ENCODE measurements around the gene PBX4. TPM values are rescaled to one million over a fixed set of nuclear protein-coding genes. Genes with fewer than 3 reads are reported as not detected.
A peak's percentile ranks its signal among the peaks of the same experiment; 100 is the strongest.

The PBX4 gene
- total RNA-seq, 2 experiments from 2014 or later, result 34.4 to 38.4 TPM

DNA sequence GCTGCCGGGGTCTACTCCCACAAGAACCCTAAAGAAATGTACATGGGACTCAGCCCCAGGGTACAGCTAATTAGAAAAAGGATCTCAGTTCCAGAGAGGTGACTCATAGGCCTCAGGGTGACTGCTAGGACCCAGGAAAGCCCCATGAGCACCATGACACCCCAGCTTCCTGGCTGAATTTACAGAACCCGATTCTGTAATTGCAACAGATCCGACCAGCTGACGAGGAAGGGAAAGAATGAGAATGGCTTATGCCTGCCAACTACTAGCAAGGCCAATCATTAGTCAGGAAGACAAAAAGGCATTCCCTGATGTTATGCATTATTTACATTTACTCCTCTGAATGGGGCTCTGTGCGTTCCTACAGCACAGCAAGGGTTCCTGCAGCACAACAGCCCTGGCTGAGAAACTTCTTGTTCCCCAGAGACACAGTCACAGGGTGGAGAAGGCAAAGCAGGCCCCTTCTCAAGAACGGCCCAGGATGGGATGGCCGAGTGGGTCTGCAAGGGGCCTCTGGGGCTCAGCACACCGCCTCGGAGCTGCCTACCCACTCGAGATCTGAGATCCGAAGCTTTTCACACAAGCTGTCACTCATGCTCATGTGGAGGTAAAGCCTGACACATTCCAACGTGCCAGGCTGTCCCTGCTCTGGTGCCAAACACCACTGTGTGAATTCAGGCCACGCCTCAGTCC is 27.2 kb downstream of the PBX4 start:
- Mint-ChIP-seq H3K4me3 (peak overlapping the region; percentile 25), H3K9me3 (no peaks in the 10 kb centered on the region), H3K4me1 (peaks cover 71% of the 10 kb centered on the region), H3K27ac (peak overlapping the region; percentile 89), H3K36me3 (ENCODE audit: low read depth) (peaks cover 65% of the 10 kb centered on the region), H3K27me3 (no peaks in the 10 kb centered on the region)
- ChIA-PET POLR2A (interaction anchor here (0.6 kb wide), 1 partner anchor 13 kb away, joined by 4 read pairs; no protein-coding TSS in a partner anchor), CTCF (interaction anchor here (0.5 to 2.2 kb wide), 4 partner anchors 11 to 77 kb away, joined by 3 to 6 read pairs (median 3); partner anchors contain the start of gene ZNF101)
- DNase-seq, result peak; percentile 55

DNA sequence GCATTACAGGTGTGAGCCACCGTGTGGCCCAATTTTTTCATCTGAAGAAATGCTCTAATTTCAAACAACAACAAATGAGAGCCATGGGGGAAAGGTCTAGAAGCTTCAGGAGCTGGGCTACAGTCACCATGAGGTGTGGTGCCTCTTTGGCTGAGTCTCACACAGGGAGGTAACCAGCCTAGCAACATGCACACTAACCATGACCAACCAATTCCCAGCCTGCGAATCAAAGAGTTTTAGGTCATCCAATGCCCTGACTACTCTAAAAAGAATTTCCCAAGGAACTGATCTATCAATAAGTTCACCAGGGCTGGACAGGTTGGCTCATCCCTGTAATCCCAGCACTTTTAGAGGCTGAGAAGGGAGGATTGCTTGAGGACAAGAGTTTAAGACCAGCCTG is 29.9 kb downstream of the PBX4 start:
- Mint-ChIP-seq H3K9me3 (no peaks in the 10 kb centered on the region), H3K4me1 (peaks cover 63% of the 10 kb centered on the region), H3K27ac (peak overlapping the region; percentile 80), H3K27me3 (no peaks in the 10 kb centered on the region), H3K4me3 (no peak overlapping the region), H3K36me3 (ENCODE audit: low read depth) (peaks cover 58% of the 10 kb centered on the region)
- CTCF ChIA-PET, result interaction anchor here (0.6 to 1.8 kb wide), 6 partner anchors 9 to 591 kb away, joined by 3 to 6 read pairs (median 3); no protein-coding TSS in a partner anchor
- DNase-seq, result no peak
- POLR2A ChIA-PET, result interaction anchor here (0.6 kb wide), 1 partner anchor 435 kb away, joined by 3 read pairs; no protein-coding TSS in a partner anchor

DNA sequence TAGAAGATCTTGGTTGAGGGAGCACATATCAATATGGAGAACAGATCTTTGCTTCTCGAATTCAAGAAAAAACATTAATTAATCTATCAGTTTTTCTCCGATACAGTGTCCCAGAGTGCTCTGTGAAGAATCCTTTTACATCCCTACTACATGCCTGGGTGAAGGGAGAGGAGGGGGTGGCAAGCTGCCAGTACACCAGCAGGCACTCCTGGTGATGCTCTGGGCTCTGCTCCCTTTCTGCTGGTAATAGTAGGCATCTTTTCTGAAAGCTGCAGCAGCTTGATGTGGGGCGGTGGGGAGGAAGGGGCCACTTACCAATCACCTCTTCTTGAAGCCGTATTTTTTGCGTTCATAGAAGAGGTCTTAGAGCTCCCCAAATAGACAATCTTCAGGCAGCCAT is 30.7 kb downstream of the PBX4 start:
- CTCF ChIA-PET, result interaction anchor here (0.7 to 1.8 kb wide), 4 partner anchors 9 to 36 kb away, joined by 3 to 6 read pairs (median 3); no protein-coding TSS in a partner anchor
- Mint-ChIP-seq H3K27ac (peak overlapping the region; percentile 10), H3K36me3 (ENCODE audit: low read depth) (peaks cover 53% of the 10 kb centered on the region), H3K4me1 (peaks cover 58% of the 10 kb centered on the region), H3K4me3 (no peak overlapping the region), H3K9me3 (no peaks in the 10 kb centered on the region), H3K27me3 (no peaks in the 10 kb centered on the region)
- DNase-seq, result no peak
- POLR2A ChIA-PET, result no interaction called here

DNA sequence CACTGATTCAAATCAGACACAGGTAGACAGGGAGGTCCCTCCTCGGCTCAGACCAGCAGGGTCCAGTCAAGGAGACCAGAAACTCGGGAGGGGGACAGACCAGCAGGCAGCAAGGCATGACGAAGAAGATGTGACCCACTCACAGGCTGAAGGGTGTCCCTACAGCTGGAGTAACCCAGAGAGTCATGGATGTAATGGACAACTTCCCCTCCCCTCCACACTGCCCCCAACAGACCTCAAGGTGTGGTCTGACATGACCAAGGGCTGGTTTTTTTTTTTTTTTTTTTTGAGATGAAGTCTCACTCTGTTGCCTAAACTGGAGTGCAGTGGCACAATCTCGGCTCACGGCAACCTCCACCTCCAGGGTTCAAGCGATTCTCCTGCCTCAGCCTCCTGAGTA is 34.1 kb downstream of the PBX4 start:
- Mint-ChIP-seq H3K27ac (no peak overlapping the region), H3K4me1 (peaks cover 59% of the 10 kb centered on the region), H3K4me3 (no peak overlapping the region), H3K27me3 (no peaks in the 10 kb centered on the region), H3K36me3 (ENCODE audit: low read depth) (peaks cover 35% of the 10 kb centered on the region), H3K9me3 (no peaks in the 10 kb centered on the region)
- ChIA-PET POLR2A (no interaction called here), CTCF (interaction anchor here (2.0 kb wide), 1 partner anchor 30 kb away, joined by 6 read pairs; no protein-coding TSS in a partner anchor)
- DNase-seq, result no peak

DNA sequence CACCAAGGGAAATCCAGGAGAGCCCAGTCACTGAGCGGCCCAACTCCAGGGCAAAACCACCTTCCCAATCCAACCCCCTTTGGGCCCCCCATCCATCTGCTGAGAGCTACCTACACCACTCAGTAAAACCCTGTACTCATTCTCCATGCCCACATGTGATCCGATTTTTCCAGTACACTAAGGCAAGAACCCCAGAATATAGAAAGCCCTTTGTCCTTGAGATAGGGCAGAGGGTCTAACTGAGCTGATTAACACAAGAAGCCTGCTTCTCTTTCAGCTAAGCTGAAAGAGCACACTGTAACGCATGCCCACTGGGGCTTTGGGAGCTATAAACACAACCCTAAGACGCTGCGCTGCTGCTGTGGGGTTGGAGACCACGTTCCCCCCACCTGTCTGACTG is 36.0 kb downstream of the PBX4 start:
- no peaks in the 10 kb centered on the region for H3K27me3 Mint-ChIP-seq
- peak overlapping the region; percentile 7 for H3K27ac Mint-ChIP-seq
- no peaks in the 10 kb centered on the region for H3K9me3 Mint-ChIP-seq
- peaks cover 26% of the 10 kb centered on the region for H3K36me3 Mint-ChIP-seq (ENCODE audit: low read depth)
- H3K4me1 Mint-ChIP-seq, result peaks cover 43% of the 10 kb centered on the region
- ChIA-PET POLR2A (no interaction called here), CTCF (interaction anchor here (1.3 to 1.7 kb wide), 3 partner anchors 8 to 28 kb away, joined by 3 to 7 read pairs (median 4); no protein-coding TSS in a partner anchor)
- H3K4me3 Mint-ChIP-seq, result no peak overlapping the region
- DNase-seq, result no peak

GRCh38 chr19:19581391-19581790 is 37.1 kb downstream of the PBX4 start:
- Mint-ChIP-seq H3K4me1 (peaks cover 43% of the 10 kb centered on the region), H3K27ac (peak overlapping the region; percentile 81)
- POLR2A ChIA-PET, result no interaction called here

DNA sequence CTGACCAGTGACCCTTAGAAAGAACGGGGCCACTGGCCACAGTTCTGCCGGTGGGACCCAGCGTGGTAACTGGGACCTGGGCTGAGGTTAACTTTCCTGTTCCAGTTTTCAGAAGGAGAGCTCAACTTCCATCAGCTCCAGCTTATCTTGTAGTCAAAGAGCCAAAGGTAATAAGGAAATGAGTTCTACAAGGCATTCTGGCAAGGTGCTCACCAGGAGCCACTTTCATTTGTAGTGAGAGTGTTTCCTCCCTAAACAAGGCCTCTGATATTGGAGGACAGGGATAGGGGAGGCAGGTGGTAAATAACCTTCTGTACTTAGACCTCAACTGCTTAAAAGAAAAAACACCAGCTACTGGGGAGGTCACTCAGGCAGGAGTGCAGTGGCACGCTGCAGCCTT is 38.1 kb downstream of the PBX4 start:
- Mint-ChIP-seq H3K4me1 (peaks cover 38% of the 10 kb centered on the region), H3K9me3 (no peaks in the 10 kb centered on the region), H3K27ac (peak overlapping the region; percentile 19), H3K27me3 (no peaks in the 10 kb centered on the region), H3K4me3 (no peak overlapping the region), H3K36me3 (ENCODE audit: low read depth) (peaks cover 19% of the 10 kb centered on the region)
- ChIA-PET CTCF (interaction anchor here (0.5 to 1.4 kb wide), 4 partner anchors 9 to 26 kb away, joined by 3 to 7 read pairs (median 4); no protein-coding TSS in a partner anchor), POLR2A (no interaction called here)
- no peak for DNase-seq

More at GRCh38 chr19:19581391-19581790, 37.1 kb downstream of the PBX4 start:
- CTCF ChIA-PET, result interaction anchor here (1.5 to 1.7 kb wide), 2 partner anchors 27 to 29 kb away, joined by 3 to 7 read pairs; no protein-coding TSS in a partner anchor
- Mint-ChIP-seq H3K36me3 (ENCODE audit: low read depth) (peaks cover 25% of the 10 kb centered on the region), H3K9me3 (no peaks in the 10 kb centered on the region), H3K4me3 (no peak overlapping the region), H3K27me3 (no peaks in the 10 kb centered on the region)
- no peak for DNase-seq

DNA sequence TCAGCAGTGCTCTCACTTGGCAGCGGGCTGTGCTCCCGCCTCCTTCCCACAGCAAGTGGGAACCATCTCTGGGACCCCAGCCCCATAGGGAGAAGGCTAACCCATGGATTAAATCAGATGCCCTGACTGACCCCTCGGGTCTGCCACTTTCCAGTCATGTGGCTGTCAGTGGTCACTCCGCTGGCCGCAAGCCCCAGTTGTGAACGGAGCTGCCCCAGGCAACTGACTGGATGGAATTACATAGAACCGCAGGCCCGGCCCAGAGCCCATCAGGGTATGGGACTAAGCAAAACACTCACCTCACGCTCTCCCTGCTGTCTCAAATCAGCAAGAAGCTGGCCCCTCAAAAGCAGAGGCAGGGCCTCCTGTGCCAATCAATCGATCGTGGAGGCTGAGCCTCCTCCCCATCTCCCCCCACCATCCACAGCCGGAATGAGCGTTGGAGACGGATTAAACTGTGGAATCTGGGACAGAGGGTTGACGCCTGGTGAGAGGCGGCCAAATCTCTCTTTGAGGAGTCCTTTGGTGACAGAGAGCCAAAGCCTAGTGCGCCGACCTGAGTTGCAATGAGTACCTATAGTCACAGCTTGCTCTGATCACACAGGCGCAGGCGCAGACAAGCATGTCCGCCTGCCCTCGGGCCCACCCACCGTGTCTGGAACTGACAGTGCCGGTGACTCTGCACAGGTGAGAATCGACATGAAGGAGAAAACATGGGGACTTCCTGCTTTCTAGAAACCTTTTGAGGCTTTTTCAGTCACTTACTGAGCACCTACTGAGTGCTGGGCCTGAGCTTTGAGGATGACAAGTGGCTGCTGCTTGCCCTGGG is 38.7 kb downstream of the PBX4 start:
- Mint-ChIP-seq H3K4me3 (no peak overlapping the region), H3K4me1 (peaks cover 38% of the 10 kb centered on the region), H3K27me3 (no peaks in the 10 kb centered on the region), H3K36me3 (ENCODE audit: low read depth) (peaks cover 19% of the 10 kb centered on the region), H3K9me3 (no peaks in the 10 kb centered on the region), H3K27ac (peak overlapping the region; percentile 36)
- DNase-seq, result no peak
- POLR2A ChIA-PET, result no interaction called here
- CTCF ChIA-PET, result interaction anchor here (0.5 to 1.4 kb wide), 8 partner anchors 10 to 41 kb away, joined by 3 to 7 read pairs (median 4); no protein-coding TSS in a partner anchor

DNA sequence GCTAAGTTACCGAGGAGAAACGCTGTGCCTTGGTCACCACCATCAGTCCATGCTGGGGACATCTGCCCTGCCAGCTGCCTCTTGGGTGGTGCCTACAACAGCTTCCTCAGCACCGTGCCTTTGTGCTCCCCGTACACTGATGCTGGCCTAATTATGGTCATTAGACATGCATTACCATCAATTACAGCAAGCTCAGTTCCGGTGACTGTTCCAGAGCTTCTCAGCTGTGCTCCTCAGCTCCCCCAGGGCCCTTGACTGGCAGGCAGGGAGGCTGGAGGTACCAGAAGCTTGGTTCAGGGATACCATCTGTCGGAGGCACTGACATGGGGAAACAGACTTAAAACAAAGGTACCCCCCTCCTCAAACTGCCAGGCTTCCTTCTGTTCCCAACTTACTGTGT is 40.2 kb downstream of the PBX4 start:
- H3K4me1 Mint-ChIP-seq, result peaks cover 32% of the 10 kb centered on the region
- H3K36me3 Mint-ChIP-seq (ENCODE audit: low read depth), result peaks cover 19% of the 10 kb centered on the region
- POLR2A ChIA-PET, result interaction anchor here (0.6 to 1.0 kb wide), 3 partner anchors 13 to 658 kb away, joined by 3 to 4 read pairs (median 4); partner anchors contain the start of gene ZNF682
- no peak for DNase-seq
- CTCF ChIA-PET, result interaction anchor here (0.6 to 1.3 kb wide), 5 partner anchors 10 to 813 kb away, joined by 3 read pairs; no protein-coding TSS in a partner anchor
- H3K27me3 Mint-ChIP-seq, result no peaks in the 10 kb centered on the region
- H3K27ac Mint-ChIP-seq, result no peak overlapping the region
- no peaks in the 10 kb centered on the region for H3K9me3 Mint-ChIP-seq
- H3K4me3 Mint-ChIP-seq, result no peak overlapping the region

DNA sequence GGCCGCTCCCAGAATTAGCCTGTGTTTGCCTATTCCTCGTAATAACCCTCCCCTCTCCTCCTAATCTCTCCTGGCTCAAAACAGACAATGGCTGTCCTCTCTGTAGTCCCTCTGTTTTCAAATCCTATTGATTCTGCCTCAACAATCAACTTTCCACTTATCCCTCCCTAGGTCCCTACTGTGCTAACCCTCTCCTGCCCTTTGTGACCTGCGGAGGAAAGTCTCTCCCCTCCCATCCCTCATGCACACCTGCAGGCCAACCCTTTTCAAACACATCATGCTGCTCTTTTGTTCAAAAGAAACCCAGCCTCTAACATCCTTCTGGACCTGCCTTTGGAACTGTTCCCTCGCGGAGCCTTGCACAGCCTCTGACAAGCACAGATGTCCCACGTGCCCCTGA is 43.1 kb downstream of the PBX4 start:
- H3K4me3 Mint-ChIP-seq, result no peak overlapping the region
- no peak for DNase-seq
- peaks cover 8% of the 10 kb centered on the region for H3K4me1 Mint-ChIP-seq
- no peaks in the 10 kb centered on the region for H3K27me3 Mint-ChIP-seq
- peaks cover 16% of the 10 kb centered on the region for H3K36me3 Mint-ChIP-seq (ENCODE audit: low read depth)
- ChIA-PET CTCF (interaction anchor here (1.6 kb wide), 1 partner anchor 8 kb away, joined by 4 read pairs; no protein-coding TSS in a partner anchor), POLR2A (no interaction called here)
- no peaks in the 10 kb centered on the region for H3K9me3 Mint-ChIP-seq
- H3K27ac Mint-ChIP-seq, result no peak overlapping the region

DNA sequence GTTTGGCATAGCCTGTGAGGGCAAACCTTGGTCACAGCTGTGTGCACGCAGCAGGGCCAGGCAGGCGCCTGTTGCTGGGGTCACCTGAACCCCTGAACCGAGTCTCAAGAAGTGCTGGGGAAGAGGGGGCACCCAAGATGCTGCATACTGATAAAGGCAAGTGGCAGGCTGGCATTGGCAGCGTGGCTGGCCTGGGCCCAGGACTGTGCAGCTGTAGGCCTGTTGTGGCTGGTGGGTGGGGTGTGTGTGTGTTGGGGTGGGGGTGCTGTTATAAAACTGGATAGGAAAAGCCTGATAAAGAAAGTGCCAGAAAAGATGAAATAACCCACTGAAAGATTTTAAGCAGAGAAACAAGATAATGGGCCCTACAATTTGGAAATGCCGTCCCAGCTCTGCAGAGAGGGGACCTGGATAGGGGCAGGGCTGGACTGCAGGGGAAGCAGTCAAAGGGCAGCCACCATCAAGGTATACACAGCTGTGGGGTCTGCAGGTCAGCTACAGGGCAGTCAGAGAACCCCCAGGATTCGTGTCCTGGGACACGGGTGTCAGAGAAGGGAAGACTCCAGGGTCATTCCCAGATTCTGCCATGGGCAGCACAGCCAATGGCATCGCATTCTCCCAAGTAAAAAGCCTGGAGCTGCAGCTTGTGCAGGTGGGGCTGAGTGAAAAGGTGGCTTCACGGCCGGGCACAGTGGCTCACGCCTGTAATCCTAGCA is 47.3 kb downstream of the PBX4 start:
- Mint-ChIP-seq H3K9me3 (no peaks in the 10 kb centered on the region), H3K27ac (no peak overlapping the region), H3K4me3 (no peak overlapping the region), H3K36me3 (ENCODE audit: low read depth) (peaks cover 38% of the 10 kb centered on the region), H3K27me3 (no peaks in the 10 kb centered on the region), H3K4me1 (no peaks in the 10 kb centered on the region)
- DNase-seq, result no peak
- CTCF ChIA-PET, result interaction anchor here (1.3 to 1.8 kb wide), 3 partner anchors 12 to 82 kb away, joined by 3 to 4 read pairs (median 4); no protein-coding TSS in a partner anchor
- POLR2A ChIA-PET, result no interaction called here

DNA sequence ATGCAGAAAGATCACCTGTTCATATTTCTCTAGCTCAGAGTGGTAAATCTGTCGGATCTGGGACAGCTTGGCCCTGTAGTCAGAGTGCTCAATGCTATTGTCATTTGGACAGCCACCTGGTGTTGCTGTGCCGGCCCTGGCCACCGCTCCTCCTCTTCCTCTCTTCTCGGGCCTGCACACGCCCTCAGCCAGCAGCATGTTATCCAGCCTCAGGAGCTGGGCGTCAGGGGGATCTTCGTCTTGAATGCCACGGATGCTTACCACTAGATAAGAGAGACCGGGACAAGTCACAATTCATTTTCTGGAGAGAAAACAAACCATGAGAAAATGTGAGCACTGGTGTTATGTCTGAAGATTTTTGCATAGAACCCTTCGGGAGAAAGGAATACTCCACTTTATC is 47.9 kb downstream of the PBX4 start:
- no peaks in the 10 kb centered on the region for H3K27me3 Mint-ChIP-seq
- CTCF ChIA-PET, result interaction anchor here (0.5 to 1.7 kb wide), 2 partner anchors 83 to 87 kb away, joined by 3 read pairs; no protein-coding TSS in a partner anchor
- no peaks in the 10 kb centered on the region for H3K4me1 Mint-ChIP-seq
- H3K36me3 Mint-ChIP-seq (ENCODE audit: low read depth), result peaks cover 40% of the 10 kb centered on the region
- H3K4me3 Mint-ChIP-seq, result no peak overlapping the region
- no peak overlapping the region for H3K27ac Mint-ChIP-seq
- H3K9me3 Mint-ChIP-seq, result no peaks in the 10 kb centered on the region
- DNase-seq, result no peak
- POLR2A ChIA-PET, result no interaction called here

All from activated CD4-positive, alpha-beta T cell treated with anti-CD3 and anti-CD28 coated beads, Interleukin-2, amount 10 ng/mL, durations not matched to agents 7 days and 5 days (primary cell).